ENCODE results near the gene GIT2. TPM values are rescaled to one million over a fixed set of nuclear protein-coding genes. Genes with fewer than 3 reads are reported as not detected.

The GIT2 gene
- total and polyA plus RNA-seq, 2 of the 8 experiments (the other 6 are each of a cell fraction or from before 2014, with no cell fraction given) = 9.6 to 20.7 TPM

DNA sequence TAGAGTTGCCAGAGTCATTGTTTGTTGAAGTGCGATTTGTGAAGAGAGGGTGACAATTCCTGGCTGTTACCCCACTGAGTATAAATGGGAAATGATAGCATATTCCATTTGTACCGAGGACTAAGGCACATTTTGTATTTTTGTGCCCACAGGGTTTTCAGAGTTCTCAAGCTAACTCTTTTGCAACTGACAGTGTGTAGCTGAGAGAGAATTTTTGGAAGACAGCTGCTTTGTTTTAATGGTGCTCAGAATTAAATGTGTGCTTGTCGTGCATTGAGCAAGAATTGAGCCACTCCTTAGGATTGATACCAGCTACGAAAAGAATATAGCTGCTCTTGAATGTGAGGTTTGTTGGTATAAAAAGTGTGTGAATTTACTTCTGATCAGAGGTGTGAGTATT is 24.8 kb upstream of the GIT2 start:
- no peak overlapping the region for H3K23ac ChIP-seq (ENCODE audit: insufficient read length)
- H3K4me2 ChIP-seq (ENCODE audit: insufficient read depth in 1 of 2, low read depth in 2 of 2, low read length in 2 of 2) = no peak overlapping the region
- H3K27ac ChIP-seq (ENCODE audit: low read depth, low read length) = no peak overlapping the region
- no peak overlapping the region for H3K4me3 ChIP-seq (ENCODE audit: extremely low read depth in 1 of 4, insufficient read depth in 2 of 4, low read depth in 3 of 4, low read length in 4 of 4)
- no peaks in the 10 kb centered on the region for H3K9me3 ChIP-seq (ENCODE audit: insufficient read depth in 2 of 2, low read depth in 1 of 2, low read length in 1 of 2)
- H3K9ac ChIP-seq (replicated peaks in 1 of 4; ENCODE audit: extremely low read depth in 1 of 4, low read depth in 3 of 4, low read length in 3 of 4) = no peak overlapping the region
- H2BK20ac ChIP-seq (ENCODE audit: low read length) = no peak overlapping the region
- no peak overlapping the region for H3K4ac ChIP-seq (replicated peaks; ENCODE audit: insufficient read length, low read depth, low read length)
- no peak overlapping the region for H2BK15ac ChIP-seq (ENCODE audit: low read length)
- no peak overlapping the region for H2AFZ ChIP-seq (ENCODE audit: low read length)
- no peak overlapping the region for H4K5ac ChIP-seq (ENCODE audit: insufficient read length, low read depth, low read length)
- no peaks in the 10 kb centered on the region; a peak in 1 of 8 replicates for H3K36me3 ChIP-seq (ENCODE audit: control insufficient read depth in 2 of 4, insufficient read depth in 4 of 4, low read length in 3 of 4)
- H3K27me3 ChIP-seq (replicated peaks in 1 of 4; ENCODE audit: control insufficient read depth in 3 of 4, extremely low read depth in 1 of 4, insufficient read depth in 3 of 4, low read length in 3 of 4) = no peaks in the 10 kb centered on the region
- no peak overlapping the region for H2AK5ac ChIP-seq (ENCODE audit: low read depth, low read length)
- H2BK120ac ChIP-seq (replicated peaks; ENCODE audit: low read depth, low read length) = no peak overlapping the region
- H3K23me2 ChIP-seq (ENCODE audit: low read depth, low read length) = no peaks in the 10 kb centered on the region
- no peak overlapping the region for H3K14ac ChIP-seq (ENCODE audit: insufficient read length)
- 84% methylated on average over 4 of the region's 4 CpGs; no CpG with 5 or more reads in 1 of the 2 experiments for WGBS, 2 experiments (ENCODE audit: extremely low coverage in 1 of 2, insufficient coverage in 1 of 2, insufficient read length in 1 of 2, insufficient replicate concordance in 2 of 2, low coverage in 1 of 2, low lambda C conversion rate in 2 of 2, missing lambda C conversion rate in 1 of 2)
- H4K91ac ChIP-seq (replicated peaks; ENCODE audit: insufficient read length, low read length) = no peak overlapping the region
- no peaks in the 10 kb centered on the region for H3K79me1 ChIP-seq (ENCODE audit: low read depth, low read length)
- no peak overlapping the region for H2BK5ac ChIP-seq (ENCODE audit: low read depth, low read length)
- H4K20me1 ChIP-seq (replicated peaks in 1 of 2; ENCODE audit: control insufficient read depth in 1 of 2, insufficient read depth in 2 of 2, low read length in 2 of 2) = no peaks in the 10 kb centered on the region
- ChIA-PET CTCF (ENCODE audit: partially characterized antibody) (interaction anchor here (0.6 to 3.1 kb wide), 8 partner anchors 10 to 446 kb away, joined by 3 to 8 read pairs (median 4); partner anchors contain the start of gene ANKRD13A), POLR2A (ENCODE audit: partially characterized antibody) (no interaction called here)
- DNase-seq (ENCODE audit: low read depth in 1 of 2, low spot score in 2 of 2) = no peak
- H3K79me2 ChIP-seq (ENCODE audit: control insufficient read depth in 1 of 2, insufficient read depth in 2 of 2, low read length in 2 of 2) = no peaks in the 10 kb centered on the region
- TF ChIP-seq GABPA (IDR thresholded peaks at IDR 0.05; ENCODE audit: borderline replicate concordance, insufficient read depth, low read length) (no peak), TAF7 (optimal IDR thresholded peaks at IDR 0.05; ENCODE audit: borderline replicate concordance, low read depth, low read length) (no peak), CHD2 (IDR thresholded peaks at IDR 0.05; ENCODE audit: low read length) (no peak), PHF8 (conservative IDR thresholded peaks at IDR 0.05; ENCODE audit: low read depth, low read length) (no peak)
- no peak overlapping the region for H3K56ac ChIP-seq (replicated peaks; ENCODE audit: insufficient read length, low read depth, low read length)
- FAIRE-seq = no peak
- H2BK12ac ChIP-seq (ENCODE audit: low read depth, low read length) = no peak overlapping the region
- no peak overlapping the region for H4K8ac ChIP-seq (ENCODE audit: extremely low read depth, insufficient read depth, low read length)
- no peak overlapping the region for H3K18ac ChIP-seq (ENCODE audit: extremely low read depth, low read length)
- peaks cover 0 to 7% (median 5%) of the 10 kb centered on the region in 4 experiments; a peak in 3 of 7 replicates for H3K4me1 ChIP-seq (replicated peaks in 1 of 4; ENCODE audit: control insufficient read depth in 3 of 4, insufficient read depth in 4 of 4, low read length in 3 of 4)
